T-helper 1 cell treated with Interleukin-12 subunit alpha and Interleukin-12 subunit beta and Interleukin-4 antibody, amounts not matched to agents 30 μg/mL and 1 μg/mL, for 36 hours (primary cell): ENCODE results near the gene AK4.

Experiments used
- H3K27ac Mint-ChIP-seq: one replicate; pipeline ENCODE4 v1.8.0; 2021; ENCODE audit warnings: mild to moderate bottlenecking, mixed read lengths
- H3K27me3 Mint-ChIP-seq: one replicate; pipeline ENCODE4 v1.8.0; 2021; ENCODE audit warnings: low read depth, mixed read lengths
- H3K36me3 Mint-ChIP-seq: one replicate; pipeline ENCODE4 v1.8.0; 2021; ENCODE audit warnings: low read depth, mixed read lengths
- H3K4me1 Mint-ChIP-seq: one replicate; pipeline ENCODE4 v1.8.0; 2021; ENCODE audit warnings: low read depth, mixed read lengths
- H3K4me3 Mint-ChIP-seq: one replicate; pipeline ENCODE4 v1.8.0; 2021; ENCODE audit warnings: mild to moderate bottlenecking, moderate library complexity, mixed read lengths
- H3K9me3 Mint-ChIP-seq: one replicate; pipeline ENCODE4 v1.8.0; 2021; ENCODE audit warnings: mixed read lengths

The AK4 gene

DNA sequence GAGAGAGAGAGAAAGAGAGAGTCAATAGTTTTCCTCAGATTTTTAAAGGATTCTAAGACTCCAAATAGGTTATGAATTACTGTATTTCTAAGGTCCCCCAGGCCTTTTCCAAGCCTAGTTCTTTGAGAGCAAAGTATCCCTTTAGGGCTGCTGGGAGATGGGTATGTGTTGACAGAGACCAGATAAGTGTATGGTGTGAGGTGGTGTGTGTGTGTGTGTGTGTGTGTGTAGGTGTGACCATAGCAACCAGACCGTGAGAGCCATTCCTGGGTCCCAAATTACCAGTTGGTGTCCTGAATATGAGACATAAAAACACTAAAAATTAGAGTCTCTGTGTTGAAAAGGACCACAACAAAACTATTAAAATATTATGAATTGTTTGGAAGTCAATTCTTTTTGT, 119.7 kb downstream of the AK4 start:
- peaks cover 48% of the 10 kb centered on the region for H3K27me3 Mint-ChIP-seq
- H3K27ac Mint-ChIP-seq: no peak overlapping the region
- peaks cover 23% of the 10 kb centered on the region for H3K4me1 Mint-ChIP-seq
- no peak overlapping the region for H3K4me3 Mint-ChIP-seq
- no peaks in the 10 kb centered on the region for H3K9me3 Mint-ChIP-seq
- H3K36me3 Mint-ChIP-seq: peaks cover 1% of the 10 kb centered on the region

DNA sequence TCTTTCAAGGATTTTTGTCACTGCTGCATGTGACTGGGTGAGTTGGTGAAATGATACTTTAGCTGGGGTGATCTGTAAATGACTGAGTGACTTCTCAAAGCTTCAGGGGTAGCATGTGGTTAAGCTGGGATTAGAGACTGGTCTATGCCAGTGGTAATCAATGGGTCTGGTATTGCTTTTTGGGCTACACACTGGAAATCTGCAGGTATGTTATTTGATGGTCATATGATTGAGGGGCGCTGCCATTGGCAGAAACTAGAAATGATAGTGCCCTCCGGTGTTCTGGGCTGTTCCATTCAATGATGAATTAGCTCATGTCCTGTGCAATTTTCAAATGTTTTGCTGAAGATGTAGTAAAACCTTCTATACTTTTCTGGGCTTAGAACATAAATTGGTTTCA, 121.6 kb downstream of the AK4 start:
- Mint-ChIP-seq H3K27ac (no peak overlapping the region), H3K27me3 (peaks cover 40% of the 10 kb centered on the region), H3K4me3 (no peak overlapping the region), H3K9me3 (no peaks in the 10 kb centered on the region), H3K4me1 (peaks cover 19% of the 10 kb centered on the region), H3K36me3 (no peaks in the 10 kb centered on the region)

DNA sequence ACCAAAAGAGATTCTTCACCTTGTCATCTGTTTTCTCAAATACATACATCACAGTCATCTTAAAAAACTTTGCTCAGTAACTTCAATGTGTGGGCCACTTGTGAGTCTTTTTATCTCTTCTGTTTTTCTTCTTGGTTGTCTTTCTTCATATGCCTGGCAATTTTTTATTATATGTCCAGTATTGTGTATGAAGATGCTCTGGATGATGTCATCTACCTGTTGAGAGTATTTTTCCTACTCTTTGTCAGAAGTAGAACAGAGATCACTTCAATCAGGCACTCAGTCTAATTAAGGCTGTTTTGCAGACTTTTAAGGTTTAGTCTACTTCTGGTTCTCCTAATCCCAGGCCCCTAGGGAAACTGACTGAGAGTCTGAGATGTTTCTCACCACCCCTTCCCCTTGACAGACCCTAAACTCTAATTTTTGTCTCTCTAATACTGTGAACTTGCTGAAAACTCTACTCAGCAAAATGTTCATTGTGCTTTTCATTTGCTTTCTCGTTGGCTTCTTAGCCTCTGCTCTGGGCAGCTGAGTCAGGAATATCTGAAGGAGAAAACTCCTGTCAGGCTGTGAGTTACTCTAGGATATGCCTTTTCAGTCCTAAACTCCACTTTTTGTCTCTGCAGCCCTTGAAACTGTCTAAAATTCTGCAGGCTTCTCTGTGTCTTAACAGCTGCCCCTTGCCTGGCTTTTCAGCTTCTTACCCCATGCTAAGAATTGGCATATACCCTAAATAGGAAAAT, 128.4 kb downstream of the AK4 start:
- H3K9me3 Mint-ChIP-seq: no peaks in the 10 kb centered on the region
- no peak overlapping the region for H3K27ac Mint-ChIP-seq
- peaks cover 2% of the 10 kb centered on the region for H3K4me1 Mint-ChIP-seq
- H3K27me3 Mint-ChIP-seq: peaks cover 35% of the 10 kb centered on the region
- H3K36me3 Mint-ChIP-seq: no peaks in the 10 kb centered on the region
- H3K4me3 Mint-ChIP-seq: no peak overlapping the region

DNA sequence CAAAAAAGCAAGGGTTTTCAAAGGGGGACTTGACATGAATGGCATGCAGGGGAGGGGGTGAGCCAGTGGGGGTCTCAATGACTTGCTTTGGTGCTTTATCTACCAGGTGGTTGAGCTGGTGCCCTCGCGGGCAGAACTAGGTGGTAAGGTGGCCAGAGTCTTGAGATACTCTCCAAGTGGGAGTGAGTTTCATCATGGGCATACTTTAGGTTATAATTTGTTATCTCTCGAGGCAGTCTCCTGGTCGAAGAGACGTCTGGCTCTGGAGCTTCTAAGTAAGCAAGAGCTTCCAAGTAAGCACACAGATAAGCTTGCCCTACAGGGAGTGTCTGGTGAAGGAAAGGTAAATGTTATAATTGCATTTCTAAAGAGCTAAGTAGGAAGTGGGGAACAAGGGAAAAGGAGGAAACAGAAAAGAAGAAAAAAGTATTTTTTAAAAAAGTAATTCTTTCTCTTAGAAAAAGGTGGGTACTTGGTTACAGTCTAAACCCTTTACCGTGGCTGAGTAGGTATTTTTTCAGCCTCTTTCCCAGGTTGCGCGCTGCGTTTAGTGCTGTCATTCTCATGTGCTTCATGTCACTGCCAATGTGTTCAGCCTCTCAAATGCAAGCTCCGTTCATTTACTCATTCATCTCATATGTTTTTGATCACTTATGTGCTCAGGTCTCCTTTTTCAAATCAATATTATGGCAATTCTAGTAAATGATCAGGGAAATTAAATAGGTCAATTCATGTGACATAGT, 129.8 kb downstream of the AK4 start:
- Mint-ChIP-seq H3K9me3 (no peaks in the 10 kb centered on the region), H3K27me3 (peaks cover 30% of the 10 kb centered on the region), H3K36me3 (no peaks in the 10 kb centered on the region), H3K27ac (no peak overlapping the region), H3K4me3 (no peak overlapping the region), H3K4me1 (peaks cover 2% of the 10 kb centered on the region)

DNA sequence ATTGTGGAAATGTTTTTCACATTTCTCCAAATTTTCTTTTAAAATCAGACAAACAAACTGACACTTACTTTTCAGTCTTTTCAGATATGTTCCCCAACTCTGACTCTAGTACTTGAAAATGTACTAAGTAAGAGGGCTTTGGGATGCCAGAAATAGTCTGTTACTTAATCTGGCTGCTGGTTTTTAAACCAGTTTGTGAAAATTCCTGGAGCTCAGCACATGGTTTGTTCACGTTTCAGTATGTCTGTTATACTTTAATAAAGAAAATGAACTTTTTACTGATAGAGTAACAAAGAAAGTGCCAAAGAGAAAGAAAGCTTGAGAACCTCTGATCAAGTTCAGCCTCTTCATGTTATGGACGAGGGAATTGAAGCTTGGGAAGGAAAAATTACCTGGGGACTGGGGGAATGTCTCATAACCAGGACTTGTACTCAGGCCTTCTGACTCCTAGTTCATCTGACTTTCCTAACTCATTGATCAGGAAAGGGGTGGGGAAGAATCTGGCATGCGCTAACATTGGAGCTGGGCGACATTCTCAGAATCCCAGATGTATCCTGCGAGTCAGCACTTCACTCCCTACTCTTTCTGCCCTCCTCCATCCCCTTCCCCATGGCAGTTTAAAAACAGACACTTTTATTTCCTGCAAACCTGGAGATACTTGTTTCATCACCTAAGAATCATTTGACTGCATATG, 130.5 kb downstream of the AK4 start:
- Mint-ChIP-seq H3K36me3 (no peaks in the 10 kb centered on the region), H3K9me3 (no peaks in the 10 kb centered on the region), H3K27me3 (peaks cover 30% of the 10 kb centered on the region), H3K27ac (no peak overlapping the region), H3K4me1 (peaks cover 2% of the 10 kb centered on the region), H3K4me3 (no peak overlapping the region)

DNA sequence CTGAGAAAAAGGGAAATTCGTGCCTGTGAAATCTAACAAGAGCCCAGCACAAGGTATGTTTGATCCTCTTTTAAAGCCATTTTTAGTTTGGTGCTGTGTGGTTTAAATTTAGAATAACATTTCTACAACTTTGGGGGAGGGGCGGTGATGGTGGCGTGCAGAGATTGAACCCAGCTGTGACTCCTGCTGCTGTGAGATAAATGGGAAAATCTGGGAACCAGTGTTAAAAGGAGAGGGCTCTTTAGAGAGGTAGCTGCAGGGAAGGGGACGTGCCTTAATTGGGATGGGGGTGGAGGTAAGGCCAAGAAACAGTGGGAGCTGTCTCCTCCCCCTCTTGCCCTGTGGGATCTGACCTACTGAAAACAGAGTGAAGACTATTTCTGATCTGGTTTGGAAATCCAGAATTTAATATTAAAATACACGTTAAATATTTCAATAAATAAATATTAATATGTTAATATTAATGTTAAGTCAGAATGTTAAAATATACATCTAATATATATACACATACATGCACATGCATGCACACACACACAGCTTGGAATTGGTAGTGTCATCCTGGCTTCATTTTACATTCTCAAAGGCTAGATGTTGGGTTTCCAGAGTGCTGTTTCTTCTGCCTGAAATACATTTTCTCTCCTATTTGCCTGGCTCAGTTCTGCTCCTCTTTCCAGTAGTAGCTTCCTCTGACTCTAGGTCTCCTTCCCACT, 131.2 kb downstream of the AK4 start:
- H3K27me3 Mint-ChIP-seq: peaks cover 30% of the 10 kb centered on the region
- H3K27ac Mint-ChIP-seq: no peak overlapping the region
- no peak overlapping the region for H3K4me3 Mint-ChIP-seq
- H3K36me3 Mint-ChIP-seq: no peaks in the 10 kb centered on the region
- no peaks in the 10 kb centered on the region for H3K9me3 Mint-ChIP-seq
- peaks cover 2% of the 10 kb centered on the region for H3K4me1 Mint-ChIP-seq
